GM12878 (cell line): Measurements from ENCODE around the gene TTLL11. TPM values are rescaled to one million over a fixed set of nuclear protein-coding genes. Genes with fewer than 3 reads are reported as not detected.

Experiments
- ATAC-seq: fragments of 200-7000 bp; cut with Tn5 transposase; 3 replicates; pipeline ENCODE4 v1.9.1; 2020; ENCODE audit warnings: mild to moderate bottlenecking, moderate library complexity
- BruUV-seq: library from RNA; stranded (reverse); fragments of 400-500 nt; replicated peaks from 2 replicates; lab custom pipeline; 2021; lab: Mats Ljungman, UMichigan
- CTCF ChIA-PET: fragments of 300-600 bp; sonication (Branson Sonifier 250); formaldehyde crosslinking; extraction: SDS; loops from one replicate; lab custom pipeline; 2021; ENCODE audit warnings: inconsistent platforms; lab: Yijun Ruan, JAX
- POLR2A ChIA-PET: fragments of 350-600 bp; formaldehyde crosslinking; extraction: SDS; loops from one replicate; lab custom pipeline; 2021; ENCODE audit warnings: inconsistent platforms; lab: Charles Lee
- RAD21 ChIA-PET: fragments of 300-600 bp; sonication (Branson Sonifier 250); formaldehyde crosslinking; loops from one replicate; lab custom pipeline; 2023; ENCODE audit warnings: antibody characterized with exemption; ENCODE audit not compliant: unreplicated experiment; lab: Charles Lee
- SMC1A ChIA-PET: fragments of 300-600 bp; sonication (Branson Sonifier 250); formaldehyde crosslinking; loops from one replicate; lab custom pipeline; 2023; ENCODE audit not compliant: unreplicated experiment, uncharacterized antibody; lab: Charles Lee
- DNase-seq: peaks from one replicate; pipeline ENCODE4 v3.0.0-alpha.2; 2011; ENCODE audit warnings: low read depth, low spot score
- FAIRE-seq: peaks from 3 replicates; lab custom pipeline; 2011; peaks lifted over from hg19 to GRCh38; lab: Jason Lieb, UNC
- H2AFZ ChIP-seq: 2 replicates; pipeline ENCODE4 v1.6.0; 2011; ENCODE audit warnings: low read depth, low read length, control low read depth; ENCODE audit not compliant: control insufficient read depth
- H3K27ac ChIP-seq: 2 replicates; pipeline ENCODE4 v1.5.1; 2011; ENCODE audit warnings: control low read depth; ENCODE audit not compliant: control insufficient read depth, insufficient read depth
- H3K27me3 ChIP-seq, 2 experiments: replicated peaks in 1 of 2; 2 replicates each; pipeline versions ENCODE4 v1.6.0 to v1.6.1; 2011; ENCODE audit warnings: low read length in 1 of 2; ENCODE audit not compliant: control insufficient read depth in 2 of 2, insufficient read depth in 2 of 2
- H3K36me3 ChIP-seq, 2 experiments: 2 replicates each; pipeline ENCODE4 v1.5.1; 2011; ENCODE audit warnings: low read length in 1 of 2; ENCODE audit not compliant: control insufficient read depth in 2 of 2, insufficient read depth in 2 of 2
- H3K4me1 ChIP-seq: 2 replicates; pipeline ENCODE4 v1.6.1; 2011; ENCODE audit warnings: mild to moderate bottlenecking, low read length, moderate library complexity, mixed read lengths; ENCODE audit not compliant: control insufficient read depth, insufficient read depth
- H3K4me2 ChIP-seq: 2 replicates; pipeline ENCODE4 v1.6.0; 2011; ENCODE audit warnings: control low read depth; ENCODE audit not compliant: control insufficient read depth, insufficient read depth
- H3K4me3 ChIP-seq: fragments of 200-600 bp; sonication (generic); 2 replicates; pipeline ENCODE4 v1.5.1; 2016
- H3K79me2 ChIP-seq: 2 replicates; pipeline ENCODE4 v1.6.0; 2011; ENCODE audit warnings: low read length; ENCODE audit not compliant: control insufficient read depth, insufficient read depth
- H3K9ac ChIP-seq: 2 replicates; pipeline ENCODE4 v1.8.0; 2011; ENCODE audit warnings: low read length, control low read depth, mixed read lengths; ENCODE audit not compliant: control insufficient read depth, insufficient read depth
- H3K9me3 ChIP-seq: replicated peaks from 3 replicates; pipeline ENCODE4 v1.5.1; 2011; ENCODE audit warnings: mild to moderate bottlenecking, low read length; ENCODE audit not compliant: control insufficient read depth, insufficient read depth
- H4K20me1 ChIP-seq: 2 replicates; pipeline ENCODE4 v1.6.0; 2011; ENCODE audit not compliant: control insufficient read depth, insufficient read depth
- CREB1 ChIP-seq: IDR thresholded peaks from 2 replicates; pipeline ENCODE4 v1.6.1; 2012; ENCODE audit warnings: low read depth, mild to moderate bottlenecking, inconsistent platforms
- E2F8 ChIP-seq: fragments of 450-650 bp; IDR thresholded peaks from 2 replicates; pipeline ENCODE4 v1.6.1; 2018; ENCODE audit warnings: mild to moderate bottlenecking, low read depth, moderate library complexity; ENCODE audit not compliant: partially characterized antibody
- EP300 ChIP-seq, 2 experiments: fragments of 150-350 bp in 1 of 2; IDR thresholded peaks; 2 replicates each; pipeline ENCODE4 v1.6.1; 2011 to 2012; ENCODE audit warnings: low read depth in 2 of 2, low read length in 2 of 2, borderline replicate concordance in 1 of 2, improper control_type of control experiment in 1 of 2, inconsistent platforms in 1 of 2; ENCODE audit not compliant: control insufficient read depth in 1 of 2
- ETV6 ChIP-seq, 2 experiments: fragments of 450-650 bp in 1 of 2; IDR thresholded peaks in 1 of 2; conservative IDR thresholded peaks in 1 of 2; 2 replicates each; pipeline ENCODE4 v1.6.1; 2014; ENCODE audit warnings: antibody characterized with exemption in 1 of 2, borderline replicate concordance in 1 of 2, low read depth in 1 of 2, mild to moderate bottlenecking in 1 of 2, moderate library complexity in 1 of 2
- EZH2 ChIP-seq: IDR thresholded peaks from 2 replicates; pipeline ENCODE4 v1.6.1; 2012; ENCODE audit warnings: low read depth, mild to moderate bottlenecking, control low read depth, inconsistent platforms, low read length, borderline replicate concordance; ENCODE audit not compliant: control insufficient read depth
- FOXM1 ChIP-seq: IDR thresholded peaks from 2 replicates; pipeline ENCODE4 v1.6.1; 2012; ENCODE audit warnings: low read depth, mild to moderate bottlenecking, inconsistent platforms, low read length, moderate library complexity
- HDGF ChIP-seq: fragments of 450-650 bp; IDR thresholded peaks from 2 replicates; pipeline ENCODE4 v1.6.1; 2016; ENCODE audit warnings: antibody characterized with exemption
- MYC ChIP-seq: IDR thresholded peaks from 2 replicates; pipeline ENCODE4 v1.6.1; 2011; ENCODE audit warnings: mild to moderate bottlenecking, low read length, moderate library complexity, inconsistent platforms; ENCODE audit not compliant: insufficient read depth, insufficient replicate concordance, insufficient read length, severe bottlenecking
- POLR2AphosphoS2 ChIP-seq: IDR thresholded peaks from 2 replicates; pipeline ENCODE4 v1.6.1; 2011; ENCODE audit warnings: low read depth, mild to moderate bottlenecking, low read length, improper control_type of control experiment, moderate library complexity
- RCOR1 ChIP-seq: conservative IDR thresholded peaks from 2 replicates; pipeline ENCODE4 v1.6.1; 2012; ENCODE audit warnings: low read depth, low read length, improper control_type of control experiment
- SRF ChIP-seq, 2 experiments: IDR thresholded peaks; 2 replicates each; pipeline ENCODE4 v1.6.1; 2011; ENCODE audit warnings: low read depth in 2 of 2, low read length in 2 of 2, mild to moderate bottlenecking in 1 of 2, moderate library complexity in 1 of 2
- SUPT20H ChIP-seq: IDR thresholded peaks from 2 replicates; pipeline ENCODE4 v1.6.1; 2011; ENCODE audit warnings: low read depth, mild to moderate bottlenecking, low read length, moderate library complexity, borderline replicate concordance; ENCODE audit not compliant: control insufficient read depth
- ZNF217 ChIP-seq: fragments of 450-650 bp; IDR thresholded peaks from 2 replicates; pipeline ENCODE4 v1.6.1; 2017; ENCODE audit warnings: antibody characterized with exemption, mild to moderate bottlenecking
- WGBS: methylation state at CpG from one replicate; pipeline ENCODE4 v1.1.6; 2016; ENCODE audit warnings: low lambda C conversion rate; ENCODE audit not compliant: insufficient replicate concordance, insufficient coverage; ENCODE audit errors: missing lambda C conversion rate; 5-methylcytosine and 5-hydroxymethylcytosine counted together
- in situ Hi-C: fragments of 300-500 bp; cut with MboI; formaldehyde crosslinking; loops from 9 replicates; pipeline ENCODE4 v1.14.3; 2018; ENCODE audit warnings: mixed read lengths
- intact Hi-C: fragments of 100-400 bp; cut with micrococcal nuclease; formaldehyde crosslinking; loops from one replicate; pipeline ENCODE4 v1.14.2; 2022; ENCODE audit not compliant: unreplicated experiment
- polyA plus RNA-seq, 11 experiments: library from polyadenylated mRNA; depleted of rRNA in 4 of 11; unstranded in 6 of 11; stranded (reverse) in 5 of 11; fragments of >200 nt; fragmentation: Nextera tagmentation in 4 of 11; fragmentation: Illumina TruSeq in 1 of 11; extraction: Ambion mirVana in 4 of 11; extraction: Trizol in 1 of 11; gene quantifications; 1 replicate in 1 of 11; 2 replicates in 10 of 11; pipeline versions ENCODE4 v1.2.1 to v1.2.3, GENCODE V29; 2011 to 2016; ENCODE audit warnings: inconsistent platforms in 2 of 11, missing spikeins in 2 of 11, low read depth in 1 of 11
- total RNA-seq, 4 experiments: library from RNA; depleted of rRNA in 3 of 4; stranded (reverse); fragments of >200 nt in 3 of 4; fragmentation: Illumina TruSeq in 1 of 4; extraction: Trizol in 1 of 4; gene quantifications; 2 replicates each; pipeline versions ENCODE4 v1.2.1 to v1.2.3, GENCODE V29; 2013 to 2021
- TF ChIP-seq, protein P1 (sequence below): fragments of 450-650 bp; IDR thresholded peaks from 2 replicates; pipeline ENCODE4 v1.6.1; 2017; ENCODE audit warnings: mild to moderate bottlenecking

TTLL11 gene
- total and polyA plus RNA-seq, 10 of the 15 experiments (the other 5 are each of a cell fraction or from before 2014, with no cell fraction given): 1.2 to 3.7 (median 2.9) TPM

DNA sequence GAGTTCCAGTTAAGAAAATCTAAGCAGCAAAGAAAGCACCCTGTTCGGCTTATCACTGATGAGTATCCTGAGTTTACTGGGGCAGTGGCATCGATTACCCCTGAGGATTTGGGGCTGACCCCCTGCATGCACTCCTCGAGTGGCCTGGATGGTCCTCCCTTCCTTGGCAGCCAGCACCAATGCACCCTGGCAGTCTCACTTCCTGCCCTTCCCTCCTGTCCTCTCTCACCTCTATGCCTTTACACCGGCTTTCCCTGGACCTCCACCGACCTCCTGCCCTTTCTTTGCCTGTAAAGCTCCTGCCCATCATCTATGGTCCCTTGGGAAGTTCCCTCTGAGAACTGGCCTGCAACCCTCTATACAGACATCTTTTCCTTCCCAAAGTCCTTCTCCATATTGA is 97.1 kb downstream of the TTLL11 start:
- in situ Hi-C loops (no loop called here), intact Hi-C loops (no loop called here)
- Histone ChIP-seq H3K4me1 (no peaks in the 10 kb centered on the region), H3K4me3 (no peak overlapping the region), H3K36me3 (no peaks in the 10 kb centered on the region), H3K27ac (no peak overlapping the region), H4K20me1 (no peaks in the 10 kb centered on the region; the same call in 1 of the 2 replicates), H3K79me2 (no peaks in the 10 kb centered on the region), H3K27me3 (no peaks in the 10 kb centered on the region), H3K9me3 (no peaks in the 10 kb centered on the region), H2AFZ (no peak overlapping the region), H3K9ac (no peak overlapping the region), H3K4me2 (no peak overlapping the region)
- RAD21 ChIA-PET: interaction anchor here (1.0 to 1.3 kb wide), 2 partner anchors 61 to 312 kb away, joined by 3 to 6 read pairs; no protein-coding TSS in a partner anchor
- ATAC-seq (no peak), FAIRE-seq (no peak), DNase-seq (no peak)
- TF ChIP-seq EP300 (IDR thresholded peaks at IDR 0.05; ENCODE audit: borderline replicate concordance in 1 of 2, control insufficient read depth in 1 of 2, low read depth in 2 of 2, low read length in 2 of 2): no peak
- TF ChIP-seq E2F8: no peak
- TF ChIP-seq CREB1: no peak
- TF ChIP-seq MYC: no peak
- TF ChIP-seq RCOR1: no peak
- TF ChIP-seq POLR2AphosphoS2: no peak
- TF ChIP-seq, protein P1, sequence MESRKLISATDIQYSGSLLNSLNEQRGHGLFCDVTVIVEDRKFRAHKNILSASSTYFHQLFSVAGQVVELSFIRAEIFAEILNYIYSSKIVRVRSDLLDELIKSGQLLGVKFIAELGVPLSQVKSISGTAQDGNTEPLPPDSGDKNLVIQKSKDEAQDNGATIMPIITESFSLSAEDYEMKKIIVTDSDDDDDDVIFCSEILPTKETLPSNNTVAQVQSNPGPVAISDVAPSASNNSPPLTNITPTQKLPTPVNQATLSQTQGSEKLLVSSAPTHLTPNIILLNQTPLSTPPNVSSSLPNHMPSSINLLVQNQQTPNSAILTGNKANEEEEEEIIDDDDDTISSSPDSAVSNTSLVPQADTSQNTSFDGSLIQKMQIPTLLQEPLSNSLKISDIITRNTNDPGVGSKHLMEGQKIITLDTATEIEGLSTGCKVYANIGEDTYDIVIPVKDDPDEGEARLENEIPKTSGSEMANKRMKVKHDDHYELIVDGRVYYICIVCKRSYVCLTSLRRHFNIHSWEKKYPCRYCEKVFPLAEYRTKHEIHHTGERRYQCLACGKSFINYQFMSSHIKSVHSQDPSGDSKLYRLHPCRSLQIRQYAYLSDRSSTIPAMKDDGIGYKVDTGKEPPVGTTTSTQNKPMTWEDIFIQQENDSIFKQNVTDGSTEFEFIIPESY: no peak
- no peak for TF ChIP-seq SRF (IDR thresholded peaks at IDR 0.05; ENCODE audit: low read depth in 2 of 2, low read length in 2 of 2)
- no peak for TF ChIP-seq FOXM1
- TF ChIP-seq SUPT20H: no peak
- no peak for TF ChIP-seq ETV6 (conservative IDR thresholded peaks at IDR 0.05 in 1 of 2, IDR thresholded peaks at IDR 0.05 in 1 of 2; ENCODE audit: borderline replicate concordance in 1 of 2, low read depth in 1 of 2)
- no peak for TF ChIP-seq EZH2
- TF ChIP-seq HDGF: no peak
- no peak for TF ChIP-seq ZNF217
- SMC1A ChIA-PET: interaction anchor here (0.7 kb wide), 1 partner anchor 308 kb away, joined by 3 read pairs; no protein-coding TSS in a partner anchor
- CTCF ChIA-PET: interaction anchor here (0.7 to 1.6 kb wide), 2 partner anchors 309 to 447 kb away, joined by 3 read pairs; no protein-coding TSS in a partner anchor
- no TSS peak for BruUV-seq
- POLR2A ChIA-PET: no interaction called here
- 55% methylated on average over 5 of the region's 5 CpGs for WGBS
